ENCODE data around the gene ZNF597. TPM values are rescaled to one million over a fixed set of nuclear protein-coding genes. Genes with fewer than 3 reads are reported as not detected.

Gene ZNF597
- total RNA-seq, 1 experiment from 2014 or later = 3.2 TPM

GRCh38 chr16:3478242-3478925 is 35.1 kb upstream of the ZNF597 start:
- CTCF ChIA-PET = no interaction called here
- intact Hi-C loops (cut with micrococcal nuclease) = no loop called here
- peaks cover 64% of the 10 kb centered on the region for H3K79me2 ChIP-seq (ENCODE audit: insufficient read depth, low read length)
- H3K9me3 ChIP-seq (ENCODE audit: control insufficient read depth in 1 of 2, insufficient read depth in 1 of 2, low read depth in 1 of 2, low read length in 2 of 2) = no peaks in the 10 kb centered on the region
- no peak overlapping the region for H3K9ac ChIP-seq (ENCODE audit: low read length)
- no peaks in the 10 kb centered on the region for H4K20me1 ChIP-seq (ENCODE audit: insufficient read depth)
- ATAC-seq = no peak
- POLR2A ChIA-PET = no interaction called here
- no peak overlapping the region for H3K27ac ChIP-seq (ENCODE audit: low read depth, low read length)
- peaks cover 12 to 20% of the 10 kb centered on the region in 2 experiments for H3K36me3 ChIP-seq (ENCODE audit: control insufficient read depth in 1 of 2, insufficient read depth in 2 of 2, low read length in 2 of 2)
- no peak overlapping the region for H2AFZ ChIP-seq (ENCODE audit: low read depth, low read length, poor library complexity, severe bottlenecking)
- TF ChIP-seq CBX3 (IDR thresholded peaks at IDR 0.05; ENCODE audit: low read depth) = no peak
- TF ChIP-seq ZBTB33 (IDR thresholded peaks at IDR 0.05; ENCODE audit: extremely low read depth, insufficient replicate concordance, low read length) = no peak
- no peak for TF ChIP-seq RAD21 (IDR thresholded peaks at IDR 0.05; ENCODE audit: low read depth)
- no peak for TF ChIP-seq CTCF (IDR thresholded peaks at IDR 0.05 in 2 of 3, conservative IDR thresholded peaks at IDR 0.05 in 1 of 3; ENCODE audit: borderline replicate concordance in 1 of 3, insufficient read depth in 1 of 3, low read depth in 2 of 3, low read length in 2 of 3)
- no peak for TF ChIP-seq SP1 (IDR thresholded peaks at IDR 0.05; ENCODE audit: low read depth)
- no peak for TF ChIP-seq YY1 (IDR thresholded peaks at IDR 0.05; ENCODE audit: extremely low read depth, insufficient replicate concordance, low read depth, low read length)
- H3K4me3 ChIP-seq (replicated peaks in 1 of 2; ENCODE audit: low read depth in 1 of 2, low read length in 2 of 2) = no peak overlapping the region
- RAD21 ChIA-PET (ENCODE audit: low non-redundant PET in 1 of 2, low total read pairs in 2 of 2, uncharacterized antibody in 2 of 2, unreplicated experiment in 2 of 2) = no interaction called here
- H3K4me2 ChIP-seq (ENCODE audit: low read length) = no peak overlapping the region
- H3K9me2 ChIP-seq (ENCODE audit: insufficient read depth) = no peaks in the 10 kb centered on the region
- DNase-seq (ENCODE audit: low read depth, low spot score) = no peak
- no TSS peak for BruUV-seq (replicated peaks)
- no peaks in the 10 kb centered on the region for H3K4me1 ChIP-seq (ENCODE audit: control insufficient read depth in 1 of 2, insufficient read depth in 2 of 2, low read length in 2 of 2)
- no peaks in the 10 kb centered on the region for H3K27me3 ChIP-seq (ENCODE audit: insufficient read depth, low read length)
